H7 (cell line): ENCODE data around the gene KANK2. TPM values are rescaled to one million over a fixed set of nuclear protein-coding genes. Genes with fewer than 3 reads are reported as not detected.
A peak's percentile ranks its signal among the peaks of the same experiment; 100 is the strongest.
"Not testable (repeated sequence)": the region's sequence is repeated elsewhere in the genome, so short reads cannot be mapped to it uniquely, and the experiment has no call there.

Experiments
- DNase-seq: peaks from one replicate; pipeline ENCODE4 v3.0.0; 2012
- H3K27me3 ChIP-seq: 2 replicates; pipeline ENCODE4 v1.6.0; 2011; ENCODE audit warnings: mild to moderate bottlenecking, low read length; ENCODE audit not compliant: control insufficient read depth, insufficient read depth
- H3K36me3 ChIP-seq: replicated peaks from 2 replicates; pipeline ENCODE4 v1.5.1; 2011; ENCODE audit warnings: low read length; ENCODE audit not compliant: control insufficient read depth, insufficient read depth
- H3K4me3 ChIP-seq: 2 replicates; pipeline ENCODE4 v1.5.1; 2011; ENCODE audit warnings: low read depth, mild to moderate bottlenecking, control low read depth, low read length, moderate library complexity; ENCODE audit not compliant: insufficient read depth
- total RNA-seq: library from RNA; depleted of rRNA; stranded (reverse); fragments of >200 nt; shearing (Covaris generic); gene quantifications from 2 replicates; pipeline ENCODE4 v1.2.3, GENCODE V29; 2014

KANK2 gene
- total RNA-seq, 1 experiment from 2014 or later = 41.8 TPM

DNA sequence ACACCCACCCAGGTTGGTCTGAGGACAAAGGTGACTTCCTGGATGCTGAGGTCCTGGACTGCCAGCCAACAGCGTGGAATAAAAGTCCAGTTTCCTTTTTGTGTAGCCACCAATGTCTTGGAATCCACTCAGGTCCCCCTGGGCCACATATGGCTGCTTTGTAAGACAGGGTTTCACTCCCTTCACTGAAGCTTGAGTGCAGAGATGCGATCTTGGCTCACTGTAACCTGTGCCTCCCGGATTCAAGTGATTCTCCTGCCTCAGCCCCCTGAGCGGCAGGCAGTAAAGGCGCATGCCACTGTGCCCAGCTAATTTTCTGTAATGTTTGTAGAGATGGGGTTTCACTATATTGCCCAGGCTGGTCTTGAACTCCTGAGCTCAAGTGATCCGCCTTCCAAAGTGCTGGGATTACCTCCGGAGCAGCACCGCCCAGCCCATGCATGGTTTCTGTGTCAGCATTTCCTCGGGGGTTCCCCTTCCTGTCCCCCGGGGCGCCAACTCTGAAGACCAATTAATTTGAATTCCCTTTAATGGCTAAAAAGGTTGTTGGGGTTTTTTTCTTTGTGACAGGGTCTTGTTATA, 17.5 kb downstream of the KANK2 start:
- peaks cover 6% of the 10 kb centered on the region for H3K36me3 ChIP-seq

GRCh38 chr19:11179145-11179465, 18.2 kb downstream of the KANK2 start:
- H3K27me3 ChIP-seq, H3K4me3 ChIP-seq, DNase-seq, H3K36me3 ChIP-seq: not testable (repeated sequence)

More for the DNA sequence above, 17.5 kb downstream of the KANK2 start:
- H3K27me3 ChIP-seq = no peaks in the 10 kb centered on the region
- DNase-seq = peak; percentile 38
- H3K4me3 ChIP-seq = no peak overlapping the region

DNA sequence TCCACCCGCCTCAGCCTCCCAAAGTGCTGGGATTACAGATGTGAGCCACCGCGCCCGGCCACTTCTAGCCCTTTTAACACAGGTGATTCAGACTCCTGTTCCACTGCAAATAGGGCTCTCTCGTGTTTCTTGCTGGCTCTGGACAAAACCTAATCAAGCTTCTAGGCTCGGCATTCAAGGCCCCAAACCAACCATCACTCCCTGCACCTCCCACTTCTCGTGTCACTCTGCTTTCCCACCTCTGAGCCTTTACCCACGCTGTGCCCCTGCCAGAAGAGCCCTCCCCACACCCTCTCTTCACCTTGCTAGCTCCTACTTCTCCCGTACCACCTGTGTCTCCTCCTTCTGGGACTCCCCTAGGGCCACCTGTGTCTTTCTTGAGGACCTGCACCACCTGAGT, 19.8 kb downstream of the KANK2 start:
- Histone ChIP-seq H3K36me3 (peaks cover 13% of the 10 kb centered on the region), H3K27me3 (no peaks in the 10 kb centered on the region), H3K4me3 (no peak overlapping the region)
- DNase-seq = no peak

GRCh38 chr19:11176466-11177193, 20.7 kb downstream of the KANK2 start:
- no peaks in the 10 kb centered on the region for H3K27me3 ChIP-seq
- DNase-seq = peak; percentile 33

GRCh38 chr19:11175920-11176319, 21.4 kb downstream of the KANK2 start:
- Histone ChIP-seq H3K4me3 (no peak overlapping the region), H3K27me3 (no peaks in the 10 kb centered on the region), H3K36me3 (peaks cover 13% of the 10 kb centered on the region)
- DNase-seq = no peak

More at GRCh38 chr19:11176466-11177193, 20.7 kb downstream of the KANK2 start:
- Histone ChIP-seq H3K4me3 (no peak overlapping the region), H3K36me3 (peaks cover 13% of the 10 kb centered on the region)

DNA sequence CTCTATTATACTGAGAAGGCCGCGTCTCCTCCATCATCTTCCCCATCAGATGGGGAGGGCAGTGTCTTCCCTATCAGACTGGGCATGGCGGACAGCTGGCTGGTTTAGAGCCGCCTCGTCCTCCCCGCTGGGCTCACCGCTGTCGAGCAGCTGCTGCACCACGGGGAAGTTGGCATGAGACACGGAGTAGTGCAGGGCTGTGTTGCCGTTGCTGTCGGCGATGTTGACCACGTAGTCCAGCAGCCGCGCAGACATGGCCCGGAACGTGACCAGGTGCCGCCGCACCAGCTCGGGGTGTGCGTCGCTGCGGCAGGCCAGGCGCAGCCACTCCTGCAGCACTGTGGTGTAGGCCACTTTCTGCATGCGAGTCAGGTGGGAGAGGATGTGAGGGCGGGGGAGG, 23.0 kb downstream of the KANK2 start:
- Histone ChIP-seq H3K27me3 (no peaks in the 10 kb centered on the region), H3K4me3 (no peak overlapping the region), H3K36me3 (peaks cover 13% of the 10 kb centered on the region)
- DNase-seq = peak; percentile 35

- peaks cover 14% of the 10 kb centered on the region for H3K36me3 ChIP-seq
- DNase-seq = no peak
- H3K27me3 ChIP-seq = no peaks in the 10 kb centered on the region
- H3K4me3 ChIP-seq = no peak overlapping the region
Measured at GRCh38 chr19:11173516-11174155, 23.7 kb downstream of the KANK2 start.

- Histone ChIP-seq H3K4me3 (no peak overlapping the region), H3K36me3 (peaks cover 15% of the 10 kb centered on the region), H3K27me3 (no peaks in the 10 kb centered on the region)
- DNase-seq = no peak
Measured at GRCh38 chr19:11172576-11172975, 24.8 kb downstream of the KANK2 start.

GRCh38 chr19:11171144-11171543, 26.2 kb downstream of the KANK2 start:
- Histone ChIP-seq H3K36me3 (peaks cover 15% of the 10 kb centered on the region), H3K4me3 (no peak overlapping the region), H3K27me3 (no peaks in the 10 kb centered on the region)
- DNase-seq = no peak

DNA sequence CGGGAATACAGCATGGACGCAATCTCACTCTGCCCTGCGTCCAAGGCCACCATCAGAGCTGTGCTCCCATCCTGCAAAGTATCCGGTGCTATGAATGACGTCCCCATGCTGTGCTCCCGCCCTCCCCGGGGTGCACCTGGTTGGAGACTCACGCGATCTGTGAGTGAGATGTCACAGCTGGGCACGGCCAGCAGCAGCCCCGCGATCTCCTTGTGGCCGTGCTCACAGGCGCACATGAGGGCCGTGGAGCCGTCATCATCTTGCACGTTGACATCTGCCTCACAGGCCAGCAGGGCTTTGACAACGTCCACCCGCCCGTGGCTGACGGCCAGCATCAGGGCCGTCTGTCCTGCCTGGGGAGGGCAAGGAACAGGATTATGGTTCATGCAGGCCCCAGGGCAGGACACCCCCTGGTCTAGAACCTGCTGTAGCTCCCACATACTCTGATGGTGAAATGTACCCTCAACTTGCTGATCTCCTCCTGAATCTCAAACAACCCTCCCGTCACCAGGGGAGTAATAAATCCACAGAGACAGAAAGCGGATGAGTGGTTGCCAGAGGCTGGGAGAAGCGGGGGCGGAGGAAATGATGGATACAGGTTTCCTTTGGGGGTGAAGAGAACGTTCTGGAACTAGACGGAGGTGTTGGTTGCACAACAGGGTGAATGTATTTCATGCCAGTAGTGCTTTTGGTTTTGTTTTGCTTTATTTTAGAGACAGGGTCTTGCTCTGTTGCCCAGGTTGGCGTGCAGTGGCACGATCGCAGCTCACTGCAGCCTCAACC, 27.3 kb downstream of the KANK2 start:
- no peak for DNase-seq
- Histone ChIP-seq H3K27me3 (no peaks in the 10 kb centered on the region), H3K4me3 (no peak overlapping the region), H3K36me3 (peaks cover 13% of the 10 kb centered on the region)

- H3K4me3 ChIP-seq = no peak overlapping the region
- peaks cover 6% of the 10 kb centered on the region for H3K36me3 ChIP-seq
- no peaks in the 10 kb centered on the region for H3K27me3 ChIP-seq
- DNase-seq = no peak
Measured at GRCh38 chr19:11168568-11168967, 28.8 kb downstream of the KANK2 start.

DNA sequence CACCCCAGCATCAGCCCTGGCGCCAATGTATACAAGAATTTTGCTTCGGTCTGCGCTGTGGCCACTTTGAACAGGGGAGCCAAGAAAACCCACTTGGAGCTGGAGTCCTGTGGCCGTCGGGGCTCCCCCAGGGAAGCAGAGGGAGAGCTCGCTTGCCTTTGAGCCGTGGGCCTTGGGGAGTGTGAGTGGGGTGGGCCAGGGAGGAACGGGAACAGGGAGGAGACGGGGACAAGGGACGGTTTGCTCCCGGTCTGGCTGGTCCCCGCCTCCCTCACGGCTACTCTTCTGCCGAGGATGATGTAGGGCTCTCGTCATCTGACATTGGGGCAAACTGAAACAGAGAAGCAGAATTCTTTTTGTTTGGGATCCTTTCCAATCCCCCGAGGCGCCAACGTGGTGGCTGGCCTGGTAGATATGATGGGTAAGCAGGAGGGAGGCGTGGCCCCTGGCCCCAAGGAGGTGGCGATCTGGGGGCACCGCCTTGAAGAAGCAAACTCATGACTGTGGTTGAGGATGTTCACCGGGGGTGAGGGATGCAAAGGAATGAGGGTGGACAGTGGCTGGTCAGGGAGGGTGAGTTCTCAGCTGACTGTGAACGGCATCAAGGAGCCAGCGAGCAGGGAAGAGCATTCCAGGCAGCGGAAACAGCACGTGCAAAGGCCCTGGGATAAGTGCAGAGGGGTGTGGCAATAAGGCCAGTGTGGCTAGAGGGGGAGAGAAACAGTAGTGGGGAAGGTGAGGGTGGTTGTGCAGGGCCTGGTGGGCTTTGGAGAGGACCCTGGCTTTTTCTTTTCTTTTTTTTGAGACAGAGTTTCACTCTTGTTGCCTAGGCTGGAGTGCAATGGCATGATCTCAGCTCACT, 30.8 kb downstream of the KANK2 start:
- Histone ChIP-seq H3K4me3 (no peak overlapping the region), H3K27me3 (no peaks in the 10 kb centered on the region), H3K36me3 (peaks cover 4% of the 10 kb centered on the region)
- no peak for DNase-seq

DNA sequence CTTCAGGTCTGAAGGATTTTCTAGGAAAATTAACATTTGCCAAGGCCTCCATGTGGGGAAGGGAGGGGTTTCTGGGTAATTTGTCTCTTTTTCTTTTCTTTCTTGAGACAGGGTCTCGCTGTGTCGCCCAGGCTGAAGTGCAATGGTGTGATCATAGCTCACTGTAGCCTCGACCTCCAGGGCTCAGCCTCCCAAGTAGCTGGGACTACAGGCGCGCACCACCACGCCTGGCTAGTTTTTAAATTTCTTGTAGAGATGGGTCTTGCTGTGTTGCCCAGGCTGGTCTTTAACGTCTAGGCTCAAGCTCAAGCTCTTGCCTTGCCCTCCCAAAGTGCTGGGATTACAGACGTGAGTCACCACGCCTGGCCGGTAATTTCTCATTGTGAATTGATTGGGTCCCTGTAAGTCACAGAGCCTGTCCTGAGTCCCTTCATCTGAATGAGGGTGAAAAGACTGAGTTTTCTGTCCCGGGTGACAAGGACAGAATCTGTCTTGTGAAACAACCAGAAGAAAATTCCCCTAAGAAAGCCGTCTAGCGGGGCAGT, 31.8 kb downstream of the KANK2 start:
- DNase-seq = no peak
- no peaks in the 10 kb centered on the region for H3K27me3 ChIP-seq
- H3K36me3 ChIP-seq = peaks cover 4% of the 10 kb centered on the region
- H3K4me3 ChIP-seq = no peak overlapping the region
